Limb (tissue), 2 donors: ENCODE data around the gene TBCD.

Experiments used
- DNase-seq, 2 donors: peaks; one replicate each; pipeline ENCODE4 v3.0.0-alpha.2; 2016; ENCODE audit errors: extremely low spot score in 2 of 2

Gene TBCD

GRCh38 chr17:82883419-82884031 lies 131.7 kb downstream of the TBCD start:
- DNase-seq = no peak

GRCh38 chr17:82884341-82884969 lies 132.6 kb downstream of the TBCD start:
- no peak for DNase-seq

- DNase-seq = no peak
Measured at GRCh38 chr17:82884970-82885353, 133.1 kb downstream of the TBCD start.

- DNase-seq = no peak
Measured at GRCh38 chr17:82887255-82888164, 135.6 kb downstream of the TBCD start.

- no peak for DNase-seq
Measured at GRCh38 chr17:82888583-82889495, 137.0 kb downstream of the TBCD start.

GRCh38 chr17:82889496-82890338 lies 137.9 kb downstream of the TBCD start:
- DNase-seq = no peak

- DNase-seq = no peak
Measured at GRCh38 chr17:82890339-82890730, 138.5 kb downstream of the TBCD start.

- DNase-seq = no peak
Measured at GRCh38 chr17:82890926-82891678, 139.2 kb downstream of the TBCD start.

- DNase-seq = no peak
Measured at GRCh38 chr17:82891911-82892310, 140.0 kb downstream of the TBCD start.

GRCh38 chr17:82892899-82893565 lies 141.2 kb downstream of the TBCD start:
- no peak for DNase-seq

GRCh38 chr17:82893779-82894178 lies 141.9 kb downstream of the TBCD start:
- DNase-seq = peak in 1 of 2 donors; percentile 45

GRCh38 chr17:82894389-82894788 lies 142.5 kb downstream of the TBCD start:
- DNase-seq = no peak

- DNase-seq = no peak
Measured at GRCh38 chr17:82895087-82895486, 143.2 kb downstream of the TBCD start.

GRCh38 chr17:82896071-82897000 lies 144.5 kb downstream of the TBCD start:
- DNase-seq = no peak

GRCh38 chr17:82897514-82898249 lies 145.8 kb downstream of the TBCD start:
- no peak for DNase-seq

- no peak for DNase-seq
Measured at GRCh38 chr17:82898976-82899514, 147.2 kb downstream of the TBCD start.

GRCh38 chr17:82899941-82900340 lies 148.1 kb downstream of the TBCD start:
- no peak for DNase-seq
